Fibroblast of upper back skin (primary cell): ENCODE data around the gene MS4A6E.

Source experiments
- DNase-seq: peaks from one replicate; pipeline ENCODE4 v3.0.0-alpha.2; 2013

Gene MS4A6E

DNA sequence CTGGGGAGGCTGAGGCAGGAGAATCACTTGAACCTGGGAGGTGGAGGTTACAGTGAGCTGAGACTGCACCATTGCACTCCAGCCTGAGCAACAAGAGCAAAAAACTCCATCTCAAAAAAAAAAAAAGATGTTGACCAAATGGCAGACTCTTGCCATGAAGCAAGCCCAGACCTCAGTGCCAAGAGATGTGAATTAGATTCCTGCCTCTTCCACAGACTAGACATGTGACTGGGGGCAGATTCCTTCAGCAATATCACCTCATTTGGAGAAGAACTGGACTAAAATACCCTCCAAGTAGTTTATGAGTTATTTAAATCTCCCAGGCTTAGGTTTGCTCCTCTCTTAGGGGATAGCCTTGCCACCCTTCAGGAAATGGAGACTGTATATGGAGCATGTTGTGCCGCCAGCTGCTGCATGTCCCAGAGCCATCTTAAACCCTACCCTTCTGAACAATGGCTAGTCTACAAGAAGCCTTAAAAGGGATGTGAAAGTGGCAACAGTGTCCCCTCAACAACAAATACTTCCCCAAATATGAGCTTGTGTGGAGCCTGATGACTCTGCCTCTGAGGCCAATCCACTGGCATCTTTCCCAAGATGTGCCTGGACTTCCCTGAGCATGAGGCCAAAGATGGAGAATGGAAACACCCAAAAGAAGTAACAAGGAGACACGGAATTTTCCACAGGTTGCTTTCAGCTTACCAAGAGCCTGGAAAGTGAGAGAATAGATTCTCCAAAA is 50.5 kb downstream of the MS4A6E start:
- no peak for DNase-seq

DNA sequence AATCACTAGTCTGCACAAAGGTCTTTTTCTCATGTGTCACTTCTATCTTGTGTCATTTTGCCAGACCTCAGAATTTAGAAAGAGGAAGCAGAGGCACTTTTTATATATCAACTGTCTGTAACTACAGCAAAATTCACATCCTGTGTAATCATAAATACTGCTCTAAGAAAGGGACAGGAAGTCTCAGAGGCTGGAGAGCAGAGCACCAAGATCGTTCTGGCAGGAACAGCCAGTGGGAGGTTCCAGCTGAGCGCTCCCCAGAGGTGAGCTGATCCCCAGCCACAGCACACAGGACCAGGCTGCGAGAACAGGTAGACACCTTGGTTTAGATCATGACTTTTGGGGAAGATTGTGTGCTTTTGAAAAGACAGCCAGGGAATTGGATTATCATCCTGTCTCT is 51.3 kb downstream of the MS4A6E start, which contains the start of gene MS4A7:
TSS of gene MS4A7 (plus strand) at position 179 of the 400 bp plus-strand sequence. CDS start 4,610 bp downstream, outside the sequence.
- DNase-seq = no peak

DNA sequence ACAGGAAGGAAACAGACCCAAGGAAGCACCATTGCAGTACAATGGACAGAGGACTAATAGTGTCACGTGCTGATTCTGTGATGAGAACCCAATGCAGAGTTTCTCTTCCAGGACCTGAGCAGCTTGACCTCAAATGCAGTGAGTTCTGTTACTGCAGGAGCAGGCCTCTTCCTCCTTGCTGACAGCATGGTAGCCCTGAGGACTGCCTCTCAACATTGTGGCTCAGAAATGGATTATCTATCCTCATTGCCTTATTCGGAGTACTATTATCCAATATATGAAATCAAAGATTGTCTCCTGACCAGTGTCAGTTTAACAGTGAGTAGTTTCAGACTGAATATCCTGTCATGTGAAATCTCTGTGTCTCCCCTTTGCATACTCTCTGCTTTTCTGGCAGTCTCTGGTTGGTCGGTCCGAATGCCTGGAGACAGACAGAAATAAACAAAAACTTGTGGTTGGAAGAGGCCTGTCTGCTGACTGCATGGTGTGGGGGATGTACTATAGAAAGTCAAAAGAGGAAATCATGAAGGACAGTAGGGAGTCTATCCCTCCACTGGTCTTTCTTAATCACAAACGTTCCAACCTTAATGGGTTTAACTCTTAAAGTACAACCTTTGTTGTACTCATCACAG is 62.3 kb downstream of the MS4A6E start:
- DNase-seq = no peak

DNA sequence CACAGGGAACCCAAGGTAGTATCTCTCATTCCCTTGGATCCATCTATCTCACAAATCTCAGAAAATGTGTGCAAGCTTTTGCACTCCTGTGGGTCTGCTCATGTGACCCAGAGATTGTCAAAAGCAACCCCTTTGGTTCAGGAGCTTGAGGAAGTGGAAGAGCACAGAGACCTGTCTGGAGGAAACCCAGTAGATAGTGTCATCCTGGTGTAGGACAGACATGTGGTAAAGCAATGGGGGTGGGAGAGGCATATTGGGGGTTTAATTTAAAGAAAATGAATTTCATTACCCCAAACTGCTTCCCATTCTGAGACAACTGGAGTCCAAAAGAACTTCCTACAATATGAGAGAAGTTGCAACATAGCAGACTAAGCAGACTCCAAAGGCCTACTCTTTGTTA is 63.4 kb downstream of the MS4A6E start:
- no peak for DNase-seq
